ENCODE data around the gene CHD1.

- TF ChIP-seq POLR2AphosphoS5 (IDR thresholded peaks at IDR 0.05; ENCODE audit: insufficient read depth, low read depth, low read length) (no peak), MYC (IDR thresholded peaks at IDR 0.05; ENCODE audit: low read depth, low read length) (no peak)
These were observed 997 bp upstream of the CHD1 start for GRCh38 chr5:98929710-98930298.

Data from endothelial cell of umbilical vein (primary cell).